SK-N-SH treated with all-trans-retinoic acid at 6 μM for 48 hours (cell line): ENCODE results near the gene PSMB7.

ENCODE experiments used
- ATAC-seq: fragments of 200-7000 bp; cut with Tn5 transposase; 3 replicates; pipeline ENCODE4 v1.9.1; 2020; ENCODE audit warnings: mild to moderate bottlenecking, moderate library complexity
- ARNTL ChIP-seq: fragments of 450-650 bp; formaldehyde crosslinking; IDR thresholded peaks from 2 replicates; pipeline ENCODE4 v1.5.0; 2020; ENCODE audit warnings: low read depth, mild to moderate bottlenecking, moderate library complexity, borderline replicate concordance
- BACH2 ChIP-seq: fragments of 250-450 bp; sonication (Bioruptor Pico); IDR thresholded peaks from 2 replicates; pipeline ENCODE4 v1.9.0; 2021; ENCODE audit warnings: mild to moderate bottlenecking, borderline replicate concordance
- CREB5 ChIP-seq: fragments of 250-450 bp; sonication (Bioruptor Pico); IDR thresholded peaks from 2 replicates; pipeline ENCODE4 v1.5.1; 2020; ENCODE audit warnings: low read depth, mild to moderate bottlenecking, moderate library complexity
- CSDC2 ChIP-seq: fragments of 250-450 bp; sonication (Bioruptor Pico); IDR thresholded peaks from 2 replicates; pipeline ENCODE4 v1.5.0; 2020; ENCODE audit warnings: mild to moderate bottlenecking, moderate library complexity
- ESRRG ChIP-seq: fragments of 250-450 bp; sonication (Bioruptor Pico); IDR thresholded peaks from 2 replicates; pipeline ENCODE4 v1.6.1; 2021; ENCODE audit warnings: mild to moderate bottlenecking
- GLIS3 ChIP-seq: fragments of 250-450 bp; sonication (Bioruptor Pico); IDR thresholded peaks from 2 replicates; pipeline ENCODE4 v1.5.0; 2020; ENCODE audit warnings: mild to moderate bottlenecking, moderate library complexity
- ISL1 ChIP-seq: fragments of 250-450 bp; sonication (Bioruptor Pico); IDR thresholded peaks from 2 replicates; pipeline ENCODE4 v2.1.2; 2022; ENCODE audit warnings: mild to moderate bottlenecking, moderate library complexity
- OSR1 ChIP-seq: fragments of 250-450 bp; sonication (Bioruptor Pico); IDR thresholded peaks from 2 replicates; pipeline ENCODE4 v1.8.0; 2022; ENCODE audit warnings: moderate library complexity, mild to moderate bottlenecking, inconsistent platforms
- PATZ1 ChIP-seq: fragments of 250-450 bp; sonication (Bioruptor Pico); IDR thresholded peaks from 2 replicates; pipeline ENCODE4 v1.8.0; 2020; ENCODE audit warnings: mild to moderate bottlenecking, moderate library complexity, borderline replicate concordance
- POU6F1 ChIP-seq: fragments of 250-450 bp; sonication (Bioruptor Pico); IDR thresholded peaks from 2 replicates; pipeline ENCODE4 v1.8.0; 2021; ENCODE audit warnings: low read depth, mild to moderate bottlenecking, moderate library complexity, borderline replicate concordance
- PPARA ChIP-seq: fragments of 250-450 bp; sonication (Bioruptor Pico); IDR thresholded peaks from 2 replicates; pipeline ENCODE4 v1.5.0; 2020; ENCODE audit warnings: mild to moderate bottlenecking, borderline replicate concordance
- RARB ChIP-seq: fragments of 250-450 bp; sonication (Bioruptor Pico); IDR thresholded peaks from 2 replicates; pipeline ENCODE4 v1.8.0; 2021; ENCODE audit warnings: mild to moderate bottlenecking, moderate library complexity
- SNAI2 ChIP-seq: fragments of 250-450 bp; sonication (Bioruptor Pico); IDR thresholded peaks from 2 replicates; pipeline ENCODE4 v1.5.0; 2020; ENCODE audit warnings: mild to moderate bottlenecking, moderate library complexity
- TCF4 ChIP-seq: fragments of 250-450 bp; sonication (Bioruptor Pico); IDR thresholded peaks from 2 replicates; pipeline ENCODE4 v1.8.0; 2021; ENCODE audit warnings: mild to moderate bottlenecking, moderate library complexity, borderline replicate concordance
- TOX ChIP-seq: fragments of 250-450 bp; sonication (Bioruptor Pico); IDR thresholded peaks from 2 replicates; pipeline ENCODE4 v1.8.0; 2021; ENCODE audit warnings: mild to moderate bottlenecking, moderate library complexity, borderline replicate concordance
- TSHZ2 ChIP-seq: fragments of 250-450 bp; sonication (Bioruptor Pico); IDR thresholded peaks from 2 replicates; pipeline ENCODE4 v1.5.0; 2020; ENCODE audit warnings: mild to moderate bottlenecking, moderate library complexity
- ZC3H10 ChIP-seq: fragments of 250-450 bp; sonication (Bioruptor Pico); IDR thresholded peaks from 2 replicates; pipeline ENCODE4 v1.5.1; 2021; ENCODE audit warnings: mild to moderate bottlenecking, moderate library complexity
- ZFP3 ChIP-seq: fragments of 250-450 bp; sonication (Bioruptor Pico); IDR thresholded peaks from 2 replicates; pipeline ENCODE4 v1.5.0; 2020; ENCODE audit warnings: mild to moderate bottlenecking, moderate library complexity
- ZFP30 ChIP-seq: fragments of 450-650 bp; formaldehyde crosslinking; IDR thresholded peaks from 2 replicates; pipeline ENCODE4 v1.5.0; 2022; ENCODE audit warnings: mild to moderate bottlenecking, moderate library complexity
- ZNF565 ChIP-seq: fragments of 450-650 bp; formaldehyde crosslinking; conservative IDR thresholded peaks from 2 replicates; pipeline ENCODE4 v1.5.0; 2020; ENCODE audit warnings: low read depth, mild to moderate bottlenecking, moderate library complexity
- ZNF70 ChIP-seq: fragments of 450-650 bp; formaldehyde crosslinking; IDR thresholded peaks from 2 replicates; pipeline ENCODE4 v1.5.0; 2020; ENCODE audit warnings: mild to moderate bottlenecking, moderate library complexity
- ZNF8 ChIP-seq: fragments of 450-650 bp; formaldehyde crosslinking; IDR thresholded peaks from 2 replicates; pipeline ENCODE4 v1.5.0; 2020; ENCODE audit warnings: mild to moderate bottlenecking, moderate library complexity

The PSMB7 gene

GRCh38 chr9:124348831-124349230, 66.4 kb downstream of the PSMB7 start:
- no peak for TF ChIP-seq TCF4 (CRISPR knock-in tag)
- ATAC-seq, result no peak

- no peak for TF ChIP-seq TOX (CRISPR knock-in tag)
- TF ChIP-seq OSR1 (CRISPR knock-in tag), result no peak
- TF ChIP-seq SNAI2, result no peak
- TF ChIP-seq ZFP30 (CRISPR knock-in tag), result no peak
- TF ChIP-seq CSDC2 (CRISPR knock-in tag), result no peak
- no peak for TF ChIP-seq ZNF565 (CRISPR knock-in tag)
- TF ChIP-seq ZFP3, result no peak
- no peak for TF ChIP-seq TCF4 (CRISPR knock-in tag)
- TF ChIP-seq, all 23 proteins: peak for 0
- ATAC-seq, result no peak
These were observed 66.9 kb downstream of the PSMB7 start for GRCh38 chr9:124348363-124348762.

- no peak for TF ChIP-seq ZFP30 (CRISPR knock-in tag)
- no peak for TF ChIP-seq CREB5 (CRISPR knock-in tag)
- no peak for TF ChIP-seq CSDC2 (CRISPR knock-in tag)
- TF ChIP-seq PATZ1, result no peak
- TF ChIP-seq OSR1 (CRISPR knock-in tag), result no peak
- TF ChIP-seq, all 23 proteins: peak for 0
- ATAC-seq, result no peak
These were observed 67.3 kb downstream of the PSMB7 start for GRCh38 chr9:124347968-124348358.

GRCh38 chr9:124347206-124347967, 67.9 kb downstream of the PSMB7 start:
- ATAC-seq, result no peak
- TF ChIP-seq OSR1 (CRISPR knock-in tag) (no peak), PPARA (no peak), ZFP30 (CRISPR knock-in tag) (no peak), ZNF70 (CRISPR knock-in tag) (no peak), GLIS3 (no peak), POU6F1 (no peak), TOX (CRISPR knock-in tag) (no peak), BACH2 (no peak), ISL1 (CRISPR knock-in tag) (no peak), ESRRG (CRISPR knock-in tag) (no peak), ARNTL (CRISPR knock-in tag) (no peak), ZC3H10 (no peak), CREB5 (CRISPR knock-in tag) (no peak), RARB (CRISPR knock-in tag) (no peak), ZFP3 (no peak), ZNF8 (CRISPR knock-in tag) (no peak), TSHZ2 (no peak), CSDC2 (CRISPR knock-in tag) (no peak), TCF4 (CRISPR knock-in tag) (no peak), PATZ1 (no peak)
